NB4 (cell line): ENCODE measurements around the gene KCNQ2.

Experiments used
- CTCF ChIP-seq: IDR thresholded peaks from one replicate; pipeline ENCODE4 v1.5.1; 2012; ENCODE audit warnings: low read depth, low read length
- MAX ChIP-seq: IDR thresholded peaks from 2 replicates; pipeline ENCODE4 v1.6.1; 2011; ENCODE audit warnings: low read depth, low read length
- MYC ChIP-seq: IDR thresholded peaks from 2 replicates; pipeline ENCODE4 v1.6.1; 2011; ENCODE audit warnings: low read depth, low read length
- POLR2A ChIP-seq: IDR thresholded peaks from 2 replicates; pipeline ENCODE4 v1.6.1; 2011; ENCODE audit warnings: mild to moderate bottlenecking; ENCODE audit not compliant: insufficient read length; ENCODE audit errors: extremely low read depth

GRCh38 chr20:63433756-63434531, 38.5 kb downstream of the KCNQ2 start:
- TF ChIP-seq CTCF (no peak), POLR2A (no peak), MYC (no peak), MAX (no peak)
